Neuronal stem cell (in vitro differentiated cells): ENCODE results near the gene GCLC.

Source experiments
- DNase-seq: peaks from one replicate; pipeline ENCODE4 v3.0.0-alpha.2; 2013; ENCODE audit warnings: low spot score
- H2AFZ ChIP-seq: one replicate; pipeline ENCODE4 v1.6.1; 2013; ENCODE audit warnings: mild to moderate bottlenecking, low read length, inconsistent platforms
- H2AK5ac ChIP-seq: 2 replicates; pipeline ENCODE4 v1.6.1; 2013; ENCODE audit warnings: low read depth, mild to moderate bottlenecking, inconsistent platforms, low read length, moderate library complexity, mixed read lengths
- H2BK120ac ChIP-seq: 2 replicates; pipeline ENCODE4 v1.6.1; 2013; ENCODE audit warnings: low read depth, mild to moderate bottlenecking, inconsistent platforms, low read length, moderate library complexity, mixed read lengths
- H2BK12ac ChIP-seq: one replicate; pipeline ENCODE4 v1.6.1; 2013; ENCODE audit warnings: low read length, inconsistent platforms
- H2BK15ac ChIP-seq: 2 replicates; pipeline ENCODE4 v1.6.1; 2013; ENCODE audit warnings: mild to moderate bottlenecking, low read length, inconsistent platforms, mixed read lengths
- H2BK5ac ChIP-seq: one replicate; pipeline ENCODE4 v1.6.1; 2013; ENCODE audit warnings: inconsistent platforms, mild to moderate bottlenecking, low read length, moderate library complexity
- H3K14ac ChIP-seq: one replicate; pipeline ENCODE4 v1.6.1; 2013; ENCODE audit warnings: low read length, inconsistent platforms
- H3K18ac ChIP-seq: 2 replicates; pipeline ENCODE4 v1.6.1; 2013; ENCODE audit warnings: low read length, inconsistent platforms
- H3K23ac ChIP-seq: 2 replicates; pipeline ENCODE4 v1.6.1; 2013; ENCODE audit warnings: low read depth, mild to moderate bottlenecking, mixed read lengths, low read length, inconsistent platforms; ENCODE audit not compliant: poor library complexity
- H3K27ac ChIP-seq: replicated peaks from 3 replicates; pipeline ENCODE4 v1.5.1; 2013; ENCODE audit warnings: low read length, inconsistent platforms
- H3K27me3 ChIP-seq, 3 experiments: 2 replicates each; pipeline ENCODE4 v1.6.1; 2013; ENCODE audit warnings: low read length in 3 of 3, mild to moderate bottlenecking in 2 of 3, inconsistent platforms in 1 of 3, low read depth in 1 of 3, mixed read lengths in 1 of 3, moderate library complexity in 1 of 3; ENCODE audit not compliant: control insufficient read depth in 3 of 3, insufficient read depth in 3 of 3
- H3K36me3 ChIP-seq, 2 donors: replicated peaks in 1 of 2; 2 replicates each; pipeline ENCODE4 v1.6.1; 2013; ENCODE audit warnings: low read length in 2 of 2; ENCODE audit not compliant: control insufficient read depth in 2 of 2, insufficient read depth in 2 of 2
- H3K4ac ChIP-seq: 2 replicates; pipeline ENCODE4 v1.6.1; 2013; ENCODE audit warnings: inconsistent platforms, mild to moderate bottlenecking, low read length, moderate library complexity
- H3K4me1 ChIP-seq, 2 donors: 1 replicate in 1 of 2; 2 replicates in 1 of 2; pipeline ENCODE4 v1.6.1; 2013; ENCODE audit warnings: low read length in 2 of 2, low read depth in 1 of 2; ENCODE audit not compliant: control insufficient read depth in 2 of 2, insufficient read depth in 1 of 2
- H3K4me2 ChIP-seq: one replicate; pipeline ENCODE4 v1.6.1; 2013; ENCODE audit warnings: mild to moderate bottlenecking, low read length, inconsistent platforms; ENCODE audit not compliant: insufficient read depth, poor library complexity, severe bottlenecking
- H3K4me3 ChIP-seq, 2 donors: 2 replicates each; pipeline ENCODE4 v1.5.1; 2013; ENCODE audit warnings: low read length in 2 of 2, mild to moderate bottlenecking in 2 of 2, inconsistent platforms in 1 of 2, moderate library complexity in 1 of 2
- H3K79me1 ChIP-seq: one replicate; pipeline ENCODE4 v1.6.1; 2013; ENCODE audit warnings: low read depth, mild to moderate bottlenecking, inconsistent platforms, low read length, moderate library complexity
- H3K9ac ChIP-seq: one replicate; pipeline ENCODE4 v1.6.1; 2013; ENCODE audit warnings: mild to moderate bottlenecking, low read depth, low read length, inconsistent platforms; ENCODE audit not compliant: poor library complexity
- H3K9me3 ChIP-seq, 2 donors: replicated peaks in 1 of 2; 2 replicates each; pipeline versions ENCODE3 to v1.6.1; 2013; ENCODE audit warnings: low read length in 2 of 2, mild to moderate bottlenecking in 2 of 2, inconsistent platforms in 1 of 2, low read depth in 1 of 2, mixed read lengths in 1 of 2, moderate library complexity in 1 of 2; ENCODE audit not compliant: control insufficient read depth in 2 of 2, insufficient read depth in 1 of 2
- H4K8ac ChIP-seq: one replicate; pipeline ENCODE4 v1.6.1; 2013; ENCODE audit warnings: low read depth, mild to moderate bottlenecking, inconsistent platforms, low read length, moderate library complexity
- H4K91ac ChIP-seq: one replicate; pipeline ENCODE4 v1.6.1; 2013; ENCODE audit warnings: low read length, low read depth, mild to moderate bottlenecking, inconsistent platforms; ENCODE audit not compliant: poor library complexity
- WGBS, 2 donors: extraction: QIAGEN DNeasy Blood & Tissue Kit; methylation state at CpG; one replicate each; pipeline ENCODE4 v1.1.7; 2013; ENCODE audit warnings: missing lambda C conversion rate in 2 of 2, mixed read lengths in 1 of 2; ENCODE audit not compliant: insufficient read length in 2 of 2, insufficient replicate concordance in 1 of 2; ENCODE audit errors: extremely low coverage in 2 of 2; 5-methylcytosine and 5-hydroxymethylcytosine counted together

The GCLC gene

DNA sequence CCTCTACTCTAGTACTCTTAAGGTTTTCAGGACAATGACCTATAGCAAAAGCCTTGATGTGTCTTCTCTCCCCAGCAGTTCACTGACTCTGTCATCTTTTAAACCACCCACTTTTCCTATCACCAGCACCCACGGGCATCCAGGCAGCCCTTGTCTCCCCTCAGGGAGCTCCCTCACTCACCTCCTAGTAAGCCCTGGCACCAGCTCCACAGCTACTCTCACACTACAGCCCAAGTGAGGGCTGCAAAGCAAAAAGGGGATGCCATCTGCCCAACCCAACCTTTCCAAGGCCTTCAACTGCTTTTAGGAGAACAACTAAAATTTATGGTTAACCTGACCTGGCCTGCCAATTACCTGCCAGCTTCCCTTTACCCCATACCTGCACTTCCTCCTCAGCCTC, 26.0 kb downstream of the GCLC start:
- Histone ChIP-seq H2BK12ac (no peak overlapping the region), H4K8ac (no peak overlapping the region), H3K23ac (no peak overlapping the region), H3K9ac (no peak overlapping the region), H3K9me3 (no peaks in the 10 kb centered on the region), H2BK5ac (no peak overlapping the region), H3K18ac (no peak overlapping the region), H3K4me2 (no peak overlapping the region), H3K27ac (no peak overlapping the region), H2AK5ac (no peak overlapping the region), H3K36me3 (peaks cover 4 to 31% of the 10 kb centered on the region in 2 donors), H3K4me1 (no peaks in the 10 kb centered on the region), H4K91ac (no peak overlapping the region), H3K79me1 (no peaks in the 10 kb centered on the region), H3K4ac (no peak overlapping the region), H2BK120ac (no peak overlapping the region), H3K14ac (no peak overlapping the region), H3K4me3 (no peak overlapping the region), H3K27me3 (no peaks in the 10 kb centered on the region), H2BK15ac (no peak overlapping the region), H2AFZ (no peak overlapping the region)
- DNase-seq, result no peak
- no CpG with 5 or more reads among the region's 1 CpG for WGBS, 2 donors

- Histone ChIP-seq H2AK5ac (no peak overlapping the region), H3K4me3 (no peak overlapping the region), H3K9ac (no peak overlapping the region), H3K27me3 (no peaks in the 10 kb centered on the region), H2BK12ac (no peak overlapping the region), H3K4me1 (no peaks in the 10 kb centered on the region), H3K79me1 (no peaks in the 10 kb centered on the region), H3K14ac (no peak overlapping the region), H2AFZ (no peak overlapping the region), H3K9me3 (no peaks in the 10 kb centered on the region), H3K18ac (no peak overlapping the region), H3K4me2 (no peak overlapping the region), H4K8ac (no peak overlapping the region), H3K4ac (no peak overlapping the region), H2BK120ac (no peak overlapping the region), H2BK15ac (no peak overlapping the region), H3K36me3 (peaks cover 6 to 45% of the 10 kb centered on the region in 2 donors), H4K91ac (no peak overlapping the region), H3K23ac (no peak overlapping the region), H3K27ac (no peak overlapping the region), H2BK5ac (no peak overlapping the region)
- WGBS, 2 donors, result no CpG with 5 or more reads among the region's 2 CpGs
- no peak for DNase-seq
These were observed 27.9 kb downstream of the GCLC start for GRCh38 chr6:53517021-53517420.

- Histone ChIP-seq H3K27ac (no peak overlapping the region), H3K23ac (no peak overlapping the region), H3K4me1 (no peaks in the 10 kb centered on the region), H2AK5ac (no peak overlapping the region), H2BK12ac (no peak overlapping the region), H4K91ac (no peak overlapping the region), H3K79me1 (no peaks in the 10 kb centered on the region), H3K4me2 (no peak overlapping the region), H3K36me3 (peaks cover 2 to 40% of the 10 kb centered on the region in 2 donors), H3K27me3 (no peaks in the 10 kb centered on the region), H3K4ac (no peak overlapping the region), H3K4me3 (no peak overlapping the region), H2BK15ac (no peak overlapping the region), H3K14ac (no peak overlapping the region), H3K18ac (no peak overlapping the region), H2BK120ac (no peak overlapping the region), H3K9ac (no peak overlapping the region), H2AFZ (no peak overlapping the region), H2BK5ac (no peak overlapping the region), H3K9me3 (no peaks in the 10 kb centered on the region), H4K8ac (no peak overlapping the region)
- WGBS, 2 donors, result no CpG with 5 or more reads among the region's 3 CpGs
- DNase-seq, result no peak
These were observed 30.2 kb downstream of the GCLC start for GRCh38 chr6:53514677-53515076.

DNA sequence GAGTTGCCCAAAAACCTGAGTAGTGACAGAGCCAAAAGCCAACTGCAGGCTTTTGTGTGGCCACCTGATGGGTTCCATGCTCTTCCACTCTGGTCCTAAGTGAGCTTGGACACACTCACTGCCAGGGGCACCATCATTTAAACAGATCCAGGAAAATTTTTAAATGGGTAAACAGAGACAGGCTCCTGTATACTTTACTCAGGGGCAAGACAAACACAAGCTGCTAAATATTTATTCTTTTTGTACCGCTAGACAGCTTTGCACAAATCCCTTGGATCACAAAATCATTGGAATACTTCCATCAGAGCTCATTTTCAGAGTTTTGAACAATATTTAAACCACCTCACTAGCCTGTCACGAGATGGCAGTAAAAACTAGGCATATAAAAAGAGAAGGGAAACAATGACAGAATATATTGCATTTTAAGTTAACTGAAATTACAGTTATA, 31.4 kb downstream of the GCLC start:
- H3K36me3 ChIP-seq, result peaks cover 2 to 45% of the 10 kb centered on the region in 2 donors
- H2BK15ac ChIP-seq, result no peak overlapping the region
- no peak overlapping the region for H4K91ac ChIP-seq
- no peak overlapping the region for H3K14ac ChIP-seq
- H3K27ac ChIP-seq, result no peak overlapping the region
- no peak overlapping the region for H2AFZ ChIP-seq
- no peak for DNase-seq
- no peak overlapping the region for H3K4me3 ChIP-seq
- H4K8ac ChIP-seq, result no peak overlapping the region
- H3K27me3 ChIP-seq, result no peaks in the 10 kb centered on the region
- H3K79me1 ChIP-seq, result no peaks in the 10 kb centered on the region
- no peak overlapping the region for H2BK5ac ChIP-seq
- H2BK12ac ChIP-seq, result no peak overlapping the region
- no peak overlapping the region for H3K9ac ChIP-seq
- no peak overlapping the region for H3K18ac ChIP-seq
- no peak overlapping the region for H2AK5ac ChIP-seq
- no CpG with 5 or more reads among the region's 2 CpGs for WGBS, 2 donors
- H3K4ac ChIP-seq, result no peak overlapping the region
- H2BK120ac ChIP-seq, result no peak overlapping the region
- H3K4me2 ChIP-seq, result no peak overlapping the region
- no peak overlapping the region for H3K23ac ChIP-seq
- no peaks in the 10 kb centered on the region for H3K9me3 ChIP-seq
- no peaks in the 10 kb centered on the region for H3K4me1 ChIP-seq
